HG03280 (cell line): ENCODE data around the gene ELP4.

Source experiments
- ATAC-seq: cut with Tn5 transposase; IDR thresholded peaks from one replicate; pipeline ENCODE4 v1.9.1; 2021; ENCODE audit warnings: mild to moderate bottlenecking, moderate library complexity; ENCODE audit not compliant: unreplicated experiment

ELP4 gene

GRCh38 chr11:31821235-31821764 lies 311.7 kb downstream of the ELP4 start:
- ATAC-seq, result no peak

GRCh38 chr11:31821766-31822165 lies 312.2 kb downstream of the ELP4 start:
- ATAC-seq, result no peak

- no peak for ATAC-seq
Measured at GRCh38 chr11:31822175-31822926, 312.8 kb downstream of the ELP4 start.

GRCh38 chr11:31822927-31823643 lies 313.5 kb downstream of the ELP4 start:
- no peak for ATAC-seq

- ATAC-seq, result no peak
Measured at GRCh38 chr11:31823644-31824331, 314.2 kb downstream of the ELP4 start.

GRCh38 chr11:31824332-31824878 lies 314.8 kb downstream of the ELP4 start:
- no peak for ATAC-seq

- ATAC-seq, result no peak
Measured at GRCh38 chr11:31824879-31825837, 315.6 kb downstream of the ELP4 start.

GRCh38 chr11:31825838-31826484 lies 316.4 kb downstream of the ELP4 start:
- ATAC-seq, result no peak

GRCh38 chr11:31826536-31827438 lies 317.2 kb downstream of the ELP4 start:
- no peak for ATAC-seq

GRCh38 chr11:31827455-31828206 lies 318.1 kb downstream of the ELP4 start:
- no peak for ATAC-seq

GRCh38 chr11:31828217-31828616 lies 318.6 kb downstream of the ELP4 start:
- ATAC-seq, result no peak

GRCh38 chr11:31830406-31830805 lies 320.8 kb downstream of the ELP4 start:
- ATAC-seq, result no peak

- no peak for ATAC-seq
Measured at GRCh38 chr11:31834237-31834636, 324.7 kb downstream of the ELP4 start.
